DMS 273 (cell line): Measurements from ENCODE around the gene GREM2.
A peak's percentile ranks its signal among the peaks of the same experiment; 100 is the strongest.

Source experiments
- DNase-seq: peaks from one replicate; lab custom pipeline; 2025; ENCODE audit not compliant: unreplicated experiment; lab: John Stamatoyannopoulos, UW

Gene GREM2

GRCh38 chr1:240611228-240611618, 732 bp downstream of the GREM2 start:
- no peak for DNase-seq

- no peak for DNase-seq
These were observed 1.3 kb downstream of the GREM2 start for GRCh38 chr1:240610636-240611035.

GRCh38 chr1:240609527-240610060, 2.4 kb downstream of the GREM2 start:
- DNase-seq = no peak

GRCh38 chr1:240608707-240609106, 3.2 kb downstream of the GREM2 start:
- DNase-seq = peak; percentile 22

GRCh38 chr1:240607006-240607405, 4.9 kb downstream of the GREM2 start:
- DNase-seq = no peak

GRCh38 chr1:240602189-240602588, 9.8 kb downstream of the GREM2 start:
- no peak for DNase-seq

GRCh38 chr1:240599830-240600229, 12.1 kb downstream of the GREM2 start:
- DNase-seq = no peak

GRCh38 chr1:240599299-240599698, 12.7 kb downstream of the GREM2 start:
- no peak for DNase-seq

- no peak for DNase-seq
These were observed 13.5 kb downstream of the GREM2 start for GRCh38 chr1:240598216-240599001.

GRCh38 chr1:240597153-240597745, 14.7 kb downstream of the GREM2 start:
- no peak for DNase-seq

GRCh38 chr1:240595476-240595875, 16.5 kb downstream of the GREM2 start:
- DNase-seq = no peak

GRCh38 chr1:240591564-240591963, 20.4 kb downstream of the GREM2 start:
- no peak for DNase-seq

- no peak for DNase-seq
These were observed 20.9 kb downstream of the GREM2 start for GRCh38 chr1:240591078-240591477.

- DNase-seq = no peak
These were observed 22.3 kb downstream of the GREM2 start for GRCh38 chr1:240589585-240590110.

GRCh38 chr1:240586006-240586405, 25.9 kb downstream of the GREM2 start:
- DNase-seq = no peak

GRCh38 chr1:240582953-240583352, 29.0 kb downstream of the GREM2 start:
- DNase-seq = no peak

GRCh38 chr1:240579511-240579910, 32.4 kb downstream of the GREM2 start:
- no peak for DNase-seq

- no peak for DNase-seq
These were observed 34.9 kb downstream of the GREM2 start for GRCh38 chr1:240577095-240577494.

GRCh38 chr1:240575981-240576662, 35.8 kb downstream of the GREM2 start:
- DNase-seq = no peak

GRCh38 chr1:240572328-240572727, 39.6 kb downstream of the GREM2 start:
- DNase-seq = no peak

- no peak for DNase-seq
These were observed 40.2 kb downstream of the GREM2 start for GRCh38 chr1:240571782-240572181.

GRCh38 chr1:240567066-240567465, 44.9 kb downstream of the GREM2 start:
- DNase-seq = no peak
